ENCODE measurements around the gene MOXD1. TPM values are rescaled to one million over a fixed set of nuclear protein-coding genes. Genes with fewer than 3 reads are reported as not detected.

MOXD1 gene
- total RNA-seq, 1 experiment from 2014 or later, result 1.0 TPM

DNA sequence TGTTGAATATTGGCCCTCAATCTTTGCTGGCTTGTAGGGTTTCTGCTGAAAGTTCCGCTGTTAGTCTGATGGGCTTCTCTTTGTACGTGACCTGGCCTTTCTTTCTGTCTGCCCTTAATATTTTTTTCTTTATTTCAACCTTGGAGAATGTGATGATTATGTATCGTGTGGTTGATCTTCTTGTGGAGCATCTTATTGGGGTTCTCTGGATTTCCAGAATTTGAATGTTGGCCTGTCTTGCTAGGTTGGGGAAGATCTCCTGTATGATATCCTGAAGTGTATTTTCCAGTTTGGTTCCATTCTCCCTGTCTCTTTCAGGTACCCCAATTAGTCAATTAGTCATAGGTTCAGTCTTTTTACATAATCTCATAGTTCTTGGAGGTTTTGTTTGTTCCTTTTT, 22.6 kb upstream of the MOXD1 start (continued):
- TF ChIP-seq, protein P1, sequence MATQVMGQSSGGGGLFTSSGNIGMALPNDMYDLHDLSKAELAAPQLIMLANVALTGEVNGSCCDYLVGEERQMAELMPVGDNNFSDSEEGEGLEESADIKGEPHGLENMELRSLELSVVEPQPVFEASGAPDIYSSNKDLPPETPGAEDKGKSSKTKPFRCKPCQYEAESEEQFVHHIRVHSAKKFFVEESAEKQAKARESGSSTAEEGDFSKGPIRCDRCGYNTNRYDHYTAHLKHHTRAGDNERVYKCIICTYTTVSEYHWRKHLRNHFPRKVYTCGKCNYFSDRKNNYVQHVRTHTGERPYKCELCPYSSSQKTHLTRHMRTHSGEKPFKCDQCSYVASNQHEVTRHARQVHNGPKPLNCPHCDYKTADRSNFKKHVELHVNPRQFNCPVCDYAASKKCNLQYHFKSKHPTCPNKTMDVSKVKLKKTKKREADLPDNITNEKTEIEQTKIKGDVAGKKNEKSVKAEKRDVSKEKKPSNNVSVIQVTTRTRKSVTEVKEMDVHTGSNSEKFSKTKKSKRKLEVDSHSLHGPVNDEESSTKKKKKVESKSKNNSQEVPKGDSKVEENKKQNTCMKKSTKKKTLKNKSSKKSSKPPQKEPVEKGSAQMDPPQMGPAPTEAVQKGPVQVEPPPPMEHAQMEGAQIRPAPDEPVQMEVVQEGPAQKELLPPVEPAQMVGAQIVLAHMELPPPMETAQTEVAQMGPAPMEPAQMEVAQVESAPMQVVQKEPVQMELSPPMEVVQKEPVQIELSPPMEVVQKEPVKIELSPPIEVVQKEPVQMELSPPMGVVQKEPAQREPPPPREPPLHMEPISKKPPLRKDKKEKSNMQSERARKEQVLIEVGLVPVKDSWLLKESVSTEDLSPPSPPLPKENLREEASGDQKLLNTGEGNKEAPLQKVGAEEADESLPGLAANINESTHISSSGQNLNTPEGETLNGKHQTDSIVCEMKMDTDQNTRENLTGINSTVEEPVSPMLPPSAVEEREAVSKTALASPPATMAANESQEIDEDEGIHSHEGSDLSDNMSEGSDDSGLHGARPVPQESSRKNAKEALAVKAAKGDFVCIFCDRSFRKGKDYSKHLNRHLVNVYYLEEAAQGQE (IDR thresholded peaks at IDR 0.05; ENCODE audit: low read depth), result no peak
- TF ChIP-seq FOSL1 (IDR thresholded peaks at IDR 0.05; ENCODE audit: low read depth) (no peak), SP1 (IDR thresholded peaks at IDR 0.05; ENCODE audit: low read depth) (no peak)

DNA sequence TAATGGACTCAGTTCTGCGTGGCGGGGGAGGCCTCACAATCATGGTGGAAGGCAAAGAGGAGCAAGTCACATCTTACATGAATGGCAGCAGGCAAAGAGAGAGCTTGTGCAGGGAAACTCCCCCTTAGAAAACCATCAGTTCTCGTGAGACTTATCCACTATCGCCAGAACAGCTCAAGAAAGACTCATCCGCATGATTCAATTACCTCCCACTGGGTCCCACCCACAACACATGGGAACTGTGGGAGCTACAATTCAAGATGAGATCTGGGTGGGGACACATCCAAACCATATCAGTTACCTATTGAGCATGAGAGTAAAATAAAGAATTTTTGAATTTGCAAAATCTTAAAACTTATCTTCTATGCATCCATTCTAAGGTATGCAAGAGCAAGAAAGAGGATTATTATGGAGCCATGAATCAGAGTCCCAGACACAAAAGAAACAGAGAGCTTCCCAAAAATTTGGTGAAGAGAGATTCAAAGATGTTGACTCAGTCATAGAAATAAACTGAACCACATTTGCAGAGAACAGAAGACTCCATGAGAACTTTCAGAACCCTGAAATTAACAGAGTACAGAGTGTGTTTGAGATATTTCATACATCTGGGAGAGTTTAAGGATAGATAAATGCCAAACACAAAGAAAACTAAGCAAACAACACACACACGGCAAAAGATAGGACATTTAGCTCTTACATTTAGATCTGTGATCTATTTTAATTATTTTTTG, 17.1 kb upstream of the MOXD1 start:
- Histone ChIP-seq H3K4me3 (replicated peaks in 1 of 2; ENCODE audit: low read depth in 1 of 2, low read length in 2 of 2) (no peak overlapping the region), H2AFZ (ENCODE audit: low read depth, low read length, poor library complexity, severe bottlenecking) (no peak overlapping the region), H3K36me3 (ENCODE audit: control insufficient read depth in 1 of 2, insufficient read depth in 2 of 2, low read length in 2 of 2) (no peaks in the 10 kb centered on the region), H3K9me2 (ENCODE audit: insufficient read depth) (no peaks in the 10 kb centered on the region), H3K27me3 (ENCODE audit: insufficient read depth, low read length) (no peaks in the 10 kb centered on the region), H3K9me3 (ENCODE audit: control insufficient read depth in 1 of 2, insufficient read depth in 1 of 2, low read depth in 1 of 2, low read length in 2 of 2) (peaks cover 4 to 6% of the 10 kb centered on the region in 2 experiments; a peak in 1 of 4 replicates), H3K4me1 (ENCODE audit: control insufficient read depth in 1 of 2, insufficient read depth in 2 of 2, low read length in 2 of 2) (no peaks in the 10 kb centered on the region), H3K27ac (ENCODE audit: low read depth, low read length) (no peak overlapping the region), H3K79me2 (ENCODE audit: insufficient read depth, low read length) (no peaks in the 10 kb centered on the region), H4K20me1 (ENCODE audit: insufficient read depth) (no peaks in the 10 kb centered on the region), H3K4me2 (ENCODE audit: low read length) (no peak overlapping the region), H3K9ac (ENCODE audit: low read length) (no peak overlapping the region)
- TF ChIP-seq SP1 (IDR thresholded peaks at IDR 0.05; ENCODE audit: low read depth) (no peak), SRF (IDR thresholded peaks at IDR 0.05; ENCODE audit: low read depth) (no peak), YY1 (IDR thresholded peaks at IDR 0.05; ENCODE audit: extremely low read depth, insufficient replicate concordance, low read depth, low read length) (no peak), FOSL1 (IDR thresholded peaks at IDR 0.05; ENCODE audit: low read depth) (no peak)
- ChIA-PET RAD21 (ENCODE audit: low non-redundant PET in 1 of 2, low total read pairs in 2 of 2, uncharacterized antibody in 2 of 2, unreplicated experiment in 2 of 2) (no interaction called here), POLR2A (no interaction called here), CTCF (no interaction called here)
- DNase-seq (ENCODE audit: low read depth, low spot score) (no peak), ATAC-seq (no peak)
- intact Hi-C loops (cut with micrococcal nuclease), result no loop called here
- no TSS peak for BruUV-seq (replicated peaks)

Data from HCT116 (cell line).